HL-60 (cell line): ENCODE results near the gene C7orf57.

Experiments used
- DNase-seq, 2 experiments: peaks; one replicate each; pipeline ENCODE4 v3.0.0-alpha.2; 2010 to 2020; ENCODE audit warnings: low read depth in 1 of 2, low spot score in 1 of 2
- H3K27ac ChIP-seq: fragments of 250-450 bp; sonication (Bioruptor Pico); replicated peaks from 2 replicates; pipeline ENCODE4 v1.5.1; 2020; ENCODE audit warnings: mild to moderate bottlenecking, moderate library complexity
- H3K27me3 ChIP-seq: fragments of 250-450 bp; sonication (Bioruptor Pico); 2 replicates; pipeline ENCODE4 v1.5.1; 2021; ENCODE audit warnings: mild to moderate bottlenecking, moderate library complexity; ENCODE audit not compliant: insufficient read depth, poor library complexity, severe bottlenecking
- H3K4me3 ChIP-seq: replicated peaks from 2 replicates; pipeline ENCODE4 v1.5.1; 2011; ENCODE audit warnings: mild to moderate bottlenecking, control low read depth, low read length; ENCODE audit not compliant: insufficient read depth
- GABPA ChIP-seq: IDR thresholded peaks from 2 replicates; pipeline ENCODE4 v1.6.1; 2012; ENCODE audit warnings: low read depth
- POLR2AphosphoS5 ChIP-seq: IDR thresholded peaks from 2 replicates; pipeline ENCODE4 v1.6.1; 2012; ENCODE audit warnings: low read depth
- SPI1 ChIP-seq: IDR thresholded peaks from 2 replicates; pipeline ENCODE4 v1.6.1; 2012; ENCODE audit warnings: low read depth, mild to moderate bottlenecking, borderline replicate concordance
- TF ChIP-seq, protein P1 (sequence below): IDR thresholded peaks from 2 replicates; pipeline ENCODE4 v1.6.1; 2012; ENCODE audit warnings: low read depth; ENCODE audit not compliant: insufficient replicate concordance
- TF ChIP-seq, protein P2 (sequence below): IDR thresholded peaks from one replicate; pipeline ENCODE4 v1.5.1; 2011; ENCODE audit warnings: low read length, control low read depth, inconsistent platforms; ENCODE audit not compliant: insufficient read depth

C7orf57 gene

DNA sequence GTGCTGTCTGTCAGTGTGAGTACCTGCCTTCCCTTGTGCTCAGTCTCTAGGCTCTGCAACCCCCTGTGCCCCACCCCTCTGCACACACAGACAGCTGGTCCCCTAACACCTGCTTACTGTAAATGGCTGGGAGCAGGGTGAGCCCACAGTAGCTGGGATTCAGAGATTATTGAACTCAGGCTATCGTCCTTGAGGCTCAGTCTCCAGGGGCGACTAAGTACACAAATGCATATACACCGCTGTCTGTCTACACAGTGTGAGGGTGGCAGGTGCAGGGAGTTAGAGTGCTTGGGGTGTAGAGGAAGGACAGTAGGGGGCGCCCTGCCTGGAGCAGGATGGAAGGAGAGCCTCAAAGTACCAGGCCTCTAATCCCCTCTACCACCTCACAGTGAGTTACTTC, 66.6 kb downstream of the C7orf57 start:
- Histone ChIP-seq H3K27me3 (no peaks in the 10 kb centered on the region), H3K27ac (no peak overlapping the region), H3K4me3 (no peak overlapping the region)
- DNase-seq, result no peak
- TF ChIP-seq POLR2AphosphoS5, result no peak
- no peak for TF ChIP-seq GABPA
- TF ChIP-seq, protein P1, sequence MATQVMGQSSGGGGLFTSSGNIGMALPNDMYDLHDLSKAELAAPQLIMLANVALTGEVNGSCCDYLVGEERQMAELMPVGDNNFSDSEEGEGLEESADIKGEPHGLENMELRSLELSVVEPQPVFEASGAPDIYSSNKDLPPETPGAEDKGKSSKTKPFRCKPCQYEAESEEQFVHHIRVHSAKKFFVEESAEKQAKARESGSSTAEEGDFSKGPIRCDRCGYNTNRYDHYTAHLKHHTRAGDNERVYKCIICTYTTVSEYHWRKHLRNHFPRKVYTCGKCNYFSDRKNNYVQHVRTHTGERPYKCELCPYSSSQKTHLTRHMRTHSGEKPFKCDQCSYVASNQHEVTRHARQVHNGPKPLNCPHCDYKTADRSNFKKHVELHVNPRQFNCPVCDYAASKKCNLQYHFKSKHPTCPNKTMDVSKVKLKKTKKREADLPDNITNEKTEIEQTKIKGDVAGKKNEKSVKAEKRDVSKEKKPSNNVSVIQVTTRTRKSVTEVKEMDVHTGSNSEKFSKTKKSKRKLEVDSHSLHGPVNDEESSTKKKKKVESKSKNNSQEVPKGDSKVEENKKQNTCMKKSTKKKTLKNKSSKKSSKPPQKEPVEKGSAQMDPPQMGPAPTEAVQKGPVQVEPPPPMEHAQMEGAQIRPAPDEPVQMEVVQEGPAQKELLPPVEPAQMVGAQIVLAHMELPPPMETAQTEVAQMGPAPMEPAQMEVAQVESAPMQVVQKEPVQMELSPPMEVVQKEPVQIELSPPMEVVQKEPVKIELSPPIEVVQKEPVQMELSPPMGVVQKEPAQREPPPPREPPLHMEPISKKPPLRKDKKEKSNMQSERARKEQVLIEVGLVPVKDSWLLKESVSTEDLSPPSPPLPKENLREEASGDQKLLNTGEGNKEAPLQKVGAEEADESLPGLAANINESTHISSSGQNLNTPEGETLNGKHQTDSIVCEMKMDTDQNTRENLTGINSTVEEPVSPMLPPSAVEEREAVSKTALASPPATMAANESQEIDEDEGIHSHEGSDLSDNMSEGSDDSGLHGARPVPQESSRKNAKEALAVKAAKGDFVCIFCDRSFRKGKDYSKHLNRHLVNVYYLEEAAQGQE, result no peak
- TF ChIP-seq, protein P2, sequence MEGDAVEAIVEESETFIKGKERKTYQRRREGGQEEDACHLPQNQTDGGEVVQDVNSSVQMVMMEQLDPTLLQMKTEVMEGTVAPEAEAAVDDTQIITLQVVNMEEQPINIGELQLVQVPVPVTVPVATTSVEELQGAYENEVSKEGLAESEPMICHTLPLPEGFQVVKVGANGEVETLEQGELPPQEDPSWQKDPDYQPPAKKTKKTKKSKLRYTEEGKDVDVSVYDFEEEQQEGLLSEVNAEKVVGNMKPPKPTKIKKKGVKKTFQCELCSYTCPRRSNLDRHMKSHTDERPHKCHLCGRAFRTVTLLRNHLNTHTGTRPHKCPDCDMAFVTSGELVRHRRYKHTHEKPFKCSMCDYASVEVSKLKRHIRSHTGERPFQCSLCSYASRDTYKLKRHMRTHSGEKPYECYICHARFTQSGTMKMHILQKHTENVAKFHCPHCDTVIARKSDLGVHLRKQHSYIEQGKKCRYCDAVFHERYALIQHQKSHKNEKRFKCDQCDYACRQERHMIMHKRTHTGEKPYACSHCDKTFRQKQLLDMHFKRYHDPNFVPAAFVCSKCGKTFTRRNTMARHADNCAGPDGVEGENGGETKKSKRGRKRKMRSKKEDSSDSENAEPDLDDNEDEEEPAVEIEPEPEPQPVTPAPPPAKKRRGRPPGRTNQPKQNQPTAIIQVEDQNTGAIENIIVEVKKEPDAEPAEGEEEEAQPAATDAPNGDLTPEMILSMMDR, result no peak
- TF ChIP-seq SPI1, result no peak

DNA sequence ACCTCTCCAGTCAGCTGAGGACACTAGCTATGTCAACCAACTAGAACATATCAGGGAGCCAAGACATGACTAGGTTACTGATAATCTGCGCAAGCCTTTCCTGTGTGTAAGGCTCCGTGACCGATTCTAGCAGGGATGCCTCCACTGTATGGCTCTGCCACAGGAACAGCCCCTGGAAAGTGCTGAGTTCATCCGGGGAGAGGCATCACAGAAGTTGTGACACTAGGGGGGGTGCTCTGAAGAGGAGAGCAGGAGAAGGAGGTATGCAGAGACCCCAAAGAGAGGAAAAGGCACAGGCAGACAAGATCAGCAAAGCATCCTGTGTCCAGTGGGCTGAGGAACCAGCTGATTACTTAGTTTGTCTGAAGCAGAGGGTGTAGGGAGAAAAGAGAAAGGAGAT, 67.2 kb downstream of the C7orf57 start:
- Histone ChIP-seq H3K27ac (no peak overlapping the region), H3K27me3 (no peaks in the 10 kb centered on the region), H3K4me3 (no peak overlapping the region)
- TF ChIP-seq GABPA (no peak), SPI1 (no peak)
- no peak for DNase-seq

DNA sequence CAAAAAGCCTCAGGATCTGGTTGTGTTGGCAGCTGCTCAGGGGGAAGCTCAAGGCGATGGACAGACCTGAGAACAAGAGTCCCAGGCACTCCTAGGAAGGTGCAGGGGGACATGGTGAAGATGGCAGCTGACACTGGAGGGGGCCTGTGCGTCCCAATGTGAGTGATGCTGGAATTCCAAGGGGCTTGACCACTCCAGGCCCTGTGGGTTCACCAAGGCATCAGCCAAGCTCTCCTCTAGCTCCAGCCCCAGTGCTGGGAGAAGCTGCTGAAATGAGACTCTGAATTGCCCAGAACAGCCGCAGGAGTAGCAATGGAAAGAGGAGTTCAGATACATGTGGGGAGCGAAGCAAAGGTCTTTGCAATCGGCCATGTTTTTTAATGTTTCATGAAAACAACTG, 69.7 kb downstream of the C7orf57 start:
- Histone ChIP-seq H3K4me3 (no peak overlapping the region), H3K27me3 (no peaks in the 10 kb centered on the region), H3K27ac (no peak overlapping the region)
- TF ChIP-seq SPI1, result no peak
- TF ChIP-seq, protein P1, result no peak
- TF ChIP-seq, protein P2, result no peak
- TF ChIP-seq GABPA, result no peak
- DNase-seq, result no peak

DNA sequence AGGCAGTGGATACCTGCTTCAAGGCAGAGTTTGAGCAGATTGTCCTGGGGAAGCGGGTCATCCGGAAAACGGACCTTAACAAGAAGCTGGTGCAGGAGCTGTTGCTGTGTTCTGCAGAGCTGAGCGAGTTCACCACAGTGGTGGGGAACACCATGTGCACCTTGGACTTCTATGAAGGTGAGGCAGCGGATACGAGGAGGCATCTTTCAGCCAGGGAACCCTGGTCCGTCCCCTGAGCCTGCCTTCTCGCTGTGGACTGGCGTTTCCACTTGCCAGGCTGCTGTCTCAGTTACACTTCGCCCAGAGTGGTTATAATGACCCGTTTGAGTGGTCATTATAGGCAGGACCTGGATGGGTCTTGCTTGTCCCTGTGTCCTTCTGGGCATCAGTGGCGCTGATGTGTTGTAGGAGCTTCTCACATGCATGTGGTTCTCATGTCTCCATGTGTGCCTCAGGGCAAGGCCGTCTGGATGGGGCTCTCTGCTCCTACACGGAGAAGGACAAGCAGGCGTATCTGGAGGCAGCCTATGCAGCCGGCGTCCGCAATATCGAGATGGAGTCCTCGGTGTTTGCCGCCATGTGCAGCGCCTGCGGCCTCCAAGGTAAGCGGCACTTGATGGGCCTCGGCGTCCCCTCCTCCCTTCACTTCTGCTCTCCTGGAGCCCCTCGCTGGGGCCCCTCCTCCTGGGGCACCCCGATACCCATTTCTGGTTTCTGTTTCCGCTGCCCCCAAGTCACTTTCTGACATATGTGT, 71.7 kb downstream of the C7orf57 start:
- H3K27ac ChIP-seq, result no peak overlapping the region
- H3K4me3 ChIP-seq, result no peak overlapping the region
- no peaks in the 10 kb centered on the region for H3K27me3 ChIP-seq
- DNase-seq, result no peak
- TF ChIP-seq POLR2AphosphoS5 (no peak), GABPA (no peak), SPI1 (no peak)
- TF ChIP-seq, protein P1, result no peak
- TF ChIP-seq, protein P2, result no peak
